Activated T-cell treated with anti-CD3 and anti-CD28 coated beads, Interleukin-2, amount 50 U/mL, for 72 hours (primary cell): Measurements from ENCODE around the gene SEC22B. TPM values are rescaled to one million over a fixed set of nuclear protein-coding genes. Genes with fewer than 3 reads are reported as not detected.
"Not testable (repeated sequence)": the region's sequence is repeated elsewhere in the genome, so short reads cannot be mapped to it uniquely, and the experiment has no call there.

Source experiments
- ATAC-seq, 2 donors: fragments of 150-1000 bp; cut with Tn5 transposase; replicated peaks in 1 of 2; 2 replicates each; pipeline ENCODE4 v1.10.0; 2021; ENCODE audit warnings: moderate library complexity in 2 of 2, mild to moderate bottlenecking in 1 of 2
- DNase-seq, 2 donors: peaks; one replicate each; pipeline ENCODE4 v3.0.0; 2021 to 2022; ENCODE audit warnings: mixed read lengths in 1 of 2
- H3K27ac Mint-ChIP-seq: one replicate; pipeline ENCODE4 v1.8.0; 2022; ENCODE audit warnings: mild to moderate bottlenecking, moderate library complexity, mixed read lengths
- H3K27me3 Mint-ChIP-seq: one replicate; pipeline ENCODE4 v1.8.0; 2022; ENCODE audit warnings: low read depth, mixed read lengths
- H3K36me3 Mint-ChIP-seq, 2 donors: one replicate each; pipeline ENCODE4 v1.8.0; 2022; ENCODE audit warnings: mixed read lengths in 2 of 2, mild to moderate bottlenecking in 1 of 2; ENCODE audit not compliant: insufficient read depth in 2 of 2
- H3K4me1 Mint-ChIP-seq: one replicate; pipeline ENCODE4 v1.8.0; 2022; ENCODE audit warnings: low read depth, mixed read lengths
- H3K4me3 Mint-ChIP-seq, 2 donors: one replicate each; pipeline ENCODE4 v1.8.0; 2022; ENCODE audit warnings: mild to moderate bottlenecking in 2 of 2, mixed read lengths in 2 of 2, moderate library complexity in 2 of 2
- H3K9me3 Mint-ChIP-seq, 2 donors: one replicate each; pipeline ENCODE4 v1.8.0; 2022; ENCODE audit warnings: mixed read lengths in 2 of 2
- total RNA-seq, 2 donors: library from RNA; stranded (reverse); gene quantifications; one replicate each; pipeline ENCODE4 v1.2.3, GENCODE V29; 2022

SEC22B gene
- total RNA-seq: 10 to 100 TPM; 16.8 to 21.2 TPM

DNA sequence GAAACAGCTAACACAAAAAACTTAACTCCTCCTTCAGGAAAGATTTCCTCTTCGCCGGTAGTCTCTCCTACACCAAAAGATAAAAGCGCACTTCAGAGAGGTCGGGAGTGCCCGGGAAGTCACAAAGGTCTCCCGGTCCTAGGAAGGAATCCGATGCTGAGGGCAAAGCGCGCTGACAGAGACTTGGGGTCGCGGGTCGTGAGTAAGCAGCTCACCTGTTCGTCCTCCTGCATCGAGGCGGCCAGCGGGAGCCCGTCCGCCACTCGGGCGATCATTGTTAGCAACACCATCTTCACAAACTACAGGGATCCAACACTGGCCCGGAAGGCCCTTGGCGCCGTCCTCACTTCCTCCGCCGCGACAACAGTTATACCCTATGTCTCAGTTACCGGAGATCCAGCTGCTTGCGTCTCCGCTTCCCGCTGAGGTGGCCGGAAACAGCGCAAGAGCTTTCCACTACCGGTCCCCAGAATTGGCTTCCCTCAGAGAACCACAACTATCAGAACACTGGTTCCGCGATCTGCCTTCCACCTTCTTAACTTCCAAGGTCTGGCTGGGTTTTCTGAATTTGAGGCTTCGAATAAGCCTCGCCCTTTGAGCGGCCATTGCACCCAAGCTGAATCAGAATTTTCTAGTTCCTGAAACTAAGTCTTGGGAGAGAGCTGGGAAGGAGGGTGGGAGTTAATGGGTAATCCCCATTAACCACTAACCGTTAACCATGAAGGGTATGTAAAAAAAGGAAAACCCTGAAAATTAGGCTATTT, at the start of gene SEC22B:
SEC22B (minus strand) TSS at position 429 of the 764 bp plus-strand sequence; CDS start at position 290, 139 bp downstream.
- Mint-ChIP-seq H3K27me3 (no peaks in the 10 kb centered on the region), H3K36me3 (peaks cover 10% of the 10 kb centered on the region in 2 donors), H3K4me3 (peak within 1 kb of the TSS; percentile 95 to 98), H3K4me1 (peaks cover 14% of the 10 kb centered on the region), H3K27ac (peak within 1 kb of the TSS; percentile 99), H3K9me3 (no peaks in the 10 kb centered on the region)
- ATAC-seq: peak; percentile 100
- peak; percentile 89 to 91 for DNase-seq

DNA sequence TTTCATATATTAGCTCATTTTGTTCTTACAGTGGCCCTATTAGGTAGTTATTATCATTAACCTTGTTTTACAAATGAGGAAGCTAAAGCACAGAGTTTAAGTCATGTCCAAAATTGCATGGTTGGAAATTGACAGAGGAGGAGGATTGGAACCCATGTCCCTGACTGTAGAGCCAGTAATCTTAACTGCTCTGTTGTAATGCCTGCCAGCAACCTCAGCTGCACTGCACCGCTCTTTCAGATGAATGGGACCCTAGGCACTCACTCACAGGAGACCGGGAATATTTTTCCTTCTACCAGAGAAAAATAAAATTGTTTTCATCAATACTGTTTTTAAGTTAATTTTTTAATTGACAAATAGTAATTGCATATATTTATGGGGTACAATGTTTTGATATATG, 41.6 kb upstream of the SEC22B start:
- ATAC-seq, H3K27me3 Mint-ChIP-seq, DNase-seq, H3K27ac Mint-ChIP-seq, H3K4me1 Mint-ChIP-seq, H3K9me3 Mint-ChIP-seq, H3K36me3 Mint-ChIP-seq, H3K4me3 Mint-ChIP-seq: not testable (repeated sequence)

- H3K36me3 Mint-ChIP-seq, H3K27me3 Mint-ChIP-seq, H3K4me3 Mint-ChIP-seq, ATAC-seq, H3K9me3 Mint-ChIP-seq, H3K4me1 Mint-ChIP-seq, H3K27ac Mint-ChIP-seq, DNase-seq: not testable (repeated sequence)
These were observed 41.0 kb upstream of the SEC22B start for GRCh38 chr1:120217175-120217929.

DNA sequence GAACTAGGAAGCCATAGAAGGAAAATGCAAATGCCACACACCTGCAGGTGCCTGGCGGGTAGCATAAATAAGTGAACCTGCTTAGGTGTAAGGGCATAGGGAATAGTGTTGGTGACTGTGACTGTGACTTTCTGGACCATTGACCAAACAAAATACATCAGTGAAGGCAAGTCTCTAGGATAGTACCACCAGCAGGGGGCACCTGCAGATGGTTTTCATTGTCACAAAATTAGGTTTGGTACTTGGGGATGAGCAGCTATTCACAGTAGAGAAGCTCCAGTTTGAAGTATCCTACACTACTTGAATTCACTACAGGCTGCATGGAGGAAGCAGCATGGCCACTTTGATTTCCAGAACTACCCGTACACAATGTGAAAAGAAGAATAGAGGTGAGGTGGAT, 37.3 kb upstream of the SEC22B start:
- H3K27ac Mint-ChIP-seq, H3K27me3 Mint-ChIP-seq, DNase-seq, H3K9me3 Mint-ChIP-seq, H3K4me3 Mint-ChIP-seq, H3K36me3 Mint-ChIP-seq, H3K4me1 Mint-ChIP-seq: not testable (repeated sequence)
- peak; percentile 63 to 72 for ATAC-seq

DNA sequence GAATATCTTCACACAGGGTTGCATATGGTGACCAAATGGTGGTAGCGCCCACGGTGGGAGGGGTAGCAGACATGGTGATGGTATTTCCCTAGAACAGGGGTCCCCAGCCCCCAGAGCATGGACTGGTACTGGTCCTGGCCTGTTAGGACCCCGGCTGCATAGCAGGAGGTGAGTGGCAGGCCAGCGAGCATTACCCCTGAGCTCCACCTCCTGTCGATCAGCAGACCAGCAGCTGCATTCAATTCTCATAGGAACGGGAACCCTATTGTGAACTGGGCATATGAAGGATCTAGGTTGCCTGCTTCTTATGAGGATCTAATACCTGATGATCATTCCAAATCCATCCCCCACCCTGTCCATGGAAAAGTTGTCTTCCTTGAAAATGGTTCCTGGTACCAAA, 34.4 kb upstream of the SEC22B start:
- ATAC-seq, DNase-seq, H3K27ac Mint-ChIP-seq, H3K4me1 Mint-ChIP-seq, H3K36me3 Mint-ChIP-seq, H3K9me3 Mint-ChIP-seq, H3K4me3 Mint-ChIP-seq, H3K27me3 Mint-ChIP-seq: not testable (repeated sequence)

- ATAC-seq (peak; percentile 59 to 66), DNase-seq (peak in 1 of 2 donors; percentile 4)
- H3K4me1 Mint-ChIP-seq, H3K9me3 Mint-ChIP-seq, H3K27ac Mint-ChIP-seq, H3K27me3 Mint-ChIP-seq, H3K36me3 Mint-ChIP-seq: not testable (repeated sequence)
- peak overlapping the region; percentile 72 to 83 for H3K4me3 Mint-ChIP-seq
These were observed 20.8 kb upstream of the SEC22B start for GRCh38 chr1:120196863-120197775.

DNA sequence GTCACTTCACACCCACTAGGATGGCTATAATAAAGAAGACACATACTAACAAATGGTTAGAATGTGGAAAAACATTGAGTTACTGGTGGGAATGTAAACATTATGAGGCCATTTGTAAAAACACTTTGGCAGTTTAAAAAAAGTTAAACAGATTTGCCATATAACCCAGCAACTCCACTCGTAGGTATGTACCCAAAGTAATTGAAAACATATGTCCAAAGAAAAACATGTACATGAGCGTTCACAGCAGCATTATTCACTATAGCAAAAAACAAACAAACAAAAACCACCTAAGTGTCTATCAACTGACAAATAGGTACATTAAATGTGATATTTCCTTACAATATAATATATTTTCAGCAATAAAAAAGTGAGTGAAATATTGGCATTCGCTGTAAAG, 12.3 kb upstream of the SEC22B start:
- not testable (repeated sequence) for H3K9me3 Mint-ChIP-seq, H3K27ac Mint-ChIP-seq, H3K36me3 Mint-ChIP-seq, H3K4me3 Mint-ChIP-seq, DNase-seq, H3K4me1 Mint-ChIP-seq, ATAC-seq, H3K27me3 Mint-ChIP-seq

DNA sequence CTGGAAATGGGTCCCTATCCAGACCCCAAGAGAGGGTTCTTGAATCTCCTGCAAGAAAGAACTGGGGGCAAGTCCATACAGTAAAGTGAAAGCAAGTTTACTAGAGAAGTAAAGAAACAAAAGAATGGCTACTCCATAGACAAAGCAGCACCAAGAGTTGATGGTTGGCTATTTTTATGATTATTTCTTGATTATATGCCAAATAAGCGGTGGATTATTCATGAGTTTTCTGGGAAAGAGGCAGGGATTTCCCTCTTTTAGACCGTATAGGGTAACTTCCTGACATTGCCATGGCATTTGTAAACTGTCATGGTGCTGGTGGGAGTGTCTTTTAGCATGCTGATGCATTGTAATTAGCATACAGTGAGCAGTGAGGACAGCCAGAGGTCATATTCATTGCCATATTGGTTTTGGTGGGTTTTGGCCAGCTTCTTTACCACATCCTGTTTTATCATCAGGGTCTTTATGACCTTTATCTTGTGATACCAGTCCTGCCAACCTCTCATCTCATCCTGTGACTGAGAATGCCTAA, 5.9 kb upstream of the SEC22B start:
- DNase-seq, H3K9me3 Mint-ChIP-seq, H3K4me1 Mint-ChIP-seq, H3K4me3 Mint-ChIP-seq, H3K36me3 Mint-ChIP-seq, H3K27ac Mint-ChIP-seq, H3K27me3 Mint-ChIP-seq: not testable (repeated sequence)
- ATAC-seq: peak; percentile 72 to 75

DNA sequence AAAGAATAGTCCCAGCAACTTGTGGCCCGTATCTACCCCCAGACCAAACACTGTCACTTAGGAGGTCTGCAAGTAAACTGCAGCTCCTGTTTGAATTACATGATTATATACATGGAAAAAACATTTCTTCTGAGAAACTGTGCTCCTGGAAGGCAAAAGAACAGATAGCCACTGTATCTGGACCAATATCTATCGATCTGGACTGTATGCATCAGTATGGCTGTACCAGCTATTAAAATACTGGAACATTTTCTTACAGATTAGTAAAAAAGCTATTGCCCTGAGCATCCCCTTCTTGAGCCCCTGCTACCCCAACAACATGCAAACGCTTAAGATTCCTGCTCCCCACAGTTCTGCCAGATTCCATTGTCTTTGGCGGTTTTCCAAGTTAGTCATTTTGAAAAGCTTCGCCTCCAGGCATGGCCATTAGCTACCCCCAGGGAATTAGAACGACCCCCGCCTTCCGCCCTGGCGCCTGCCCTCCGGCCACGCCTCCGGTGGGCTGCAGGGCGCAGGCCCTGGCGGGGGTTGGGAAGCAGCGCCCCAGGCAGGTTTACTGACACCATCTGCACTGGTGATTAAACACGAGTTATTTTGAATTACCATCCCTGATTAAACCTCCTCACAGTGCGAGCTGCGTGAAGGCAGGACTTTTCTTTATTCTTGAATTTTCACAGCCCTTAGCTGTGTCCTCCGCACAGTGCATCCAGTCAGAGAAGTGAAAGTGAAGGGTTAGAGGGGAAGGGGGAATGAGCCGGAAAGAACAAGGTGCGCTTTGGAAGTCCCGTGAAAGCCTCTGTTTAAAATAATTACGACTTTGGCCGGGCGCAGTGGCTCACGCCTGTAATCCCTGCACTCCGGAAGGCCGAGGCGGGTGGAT, 3.7 kb upstream of the SEC22B start:
- DNase-seq: peak in 1 of 2 donors; percentile 4
- H3K9me3 Mint-ChIP-seq, H3K27me3 Mint-ChIP-seq, ATAC-seq, H3K27ac Mint-ChIP-seq, H3K36me3 Mint-ChIP-seq: not testable (repeated sequence)
- Mint-ChIP-seq H3K4me3 (peak overlapping the region; percentile 29 to 52), H3K4me1 (peaks cover 14% of the 10 kb centered on the region)

DNA sequence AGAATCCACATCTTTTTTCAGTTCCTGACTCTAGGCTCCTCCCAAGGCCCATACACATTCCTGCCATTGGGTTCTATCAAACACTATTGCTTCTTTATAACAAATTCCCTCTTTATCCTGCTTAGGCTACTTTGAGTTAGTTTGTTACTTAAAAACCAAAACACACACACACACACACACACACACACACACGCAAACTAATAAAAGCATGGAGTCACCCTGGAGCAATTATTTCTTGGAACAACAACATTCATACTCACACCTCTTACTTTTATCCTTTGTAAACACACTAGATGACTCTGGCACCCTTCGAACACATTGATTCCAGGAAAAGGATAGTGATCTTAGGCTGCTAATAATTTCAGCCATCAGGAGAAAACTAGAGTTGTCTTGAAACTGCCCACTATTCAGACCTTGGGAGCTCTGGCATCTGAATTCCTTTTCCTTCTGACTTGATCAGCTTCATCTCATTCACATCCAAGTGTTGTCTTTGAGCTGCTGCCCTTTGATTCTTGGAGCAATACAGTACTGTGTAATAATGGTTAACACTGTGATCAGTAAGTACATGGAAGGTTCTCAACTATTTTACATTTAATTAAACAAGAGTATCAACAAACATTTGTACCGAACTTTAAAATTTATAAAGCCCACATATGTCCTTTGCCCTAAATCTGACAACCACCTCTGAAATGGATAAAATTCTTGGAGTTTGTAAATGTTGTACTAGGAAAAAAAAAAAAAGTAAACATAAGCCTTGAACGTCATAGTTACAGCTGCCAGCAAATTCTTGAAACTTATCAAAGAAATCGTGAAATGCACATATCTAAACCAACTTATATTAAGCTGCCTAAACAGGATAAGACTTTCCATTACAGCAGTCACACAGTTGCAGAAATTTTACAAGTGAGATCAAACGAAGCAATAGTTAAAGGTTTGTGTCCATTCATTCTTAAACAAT, 2.8 kb upstream of the SEC22B start:
- no peak for ATAC-seq
- H3K4me1 Mint-ChIP-seq: peaks cover 14% of the 10 kb centered on the region
- no peak overlapping the region for H3K27ac Mint-ChIP-seq

DNA sequence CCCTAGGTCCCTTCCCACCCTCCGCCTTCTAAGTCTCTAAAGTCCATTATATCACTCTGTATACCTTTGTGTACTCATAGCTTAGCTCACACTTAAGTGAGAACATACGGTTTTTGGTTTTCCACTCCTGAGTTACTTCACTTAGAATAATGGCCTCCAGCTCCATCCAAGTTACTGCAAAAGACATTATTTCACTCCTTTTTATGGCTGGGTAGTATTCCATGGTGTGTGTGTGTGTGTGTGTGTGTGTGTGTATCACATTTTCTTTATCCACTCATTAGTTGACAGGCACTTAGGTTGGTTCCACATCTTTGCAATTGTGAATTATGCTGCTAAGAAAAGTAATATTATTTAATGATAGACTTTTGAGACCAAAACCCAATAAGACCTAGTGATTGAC, 1.7 kb upstream of the SEC22B start:
- not testable (repeated sequence) for H3K9me3 Mint-ChIP-seq, ATAC-seq, H3K27me3 Mint-ChIP-seq, H3K4me3 Mint-ChIP-seq, H3K27ac Mint-ChIP-seq, DNase-seq, H3K36me3 Mint-ChIP-seq
- H3K4me1 Mint-ChIP-seq: peaks cover 14% of the 10 kb centered on the region

More for the DNA sequence above, 2.8 kb upstream of the SEC22B start:
- Mint-ChIP-seq H3K4me3 (peak overlapping the region in 1 of 2 donors; percentile 32), H3K9me3 (no peaks in the 10 kb centered on the region), H3K36me3 (peaks cover 10% of the 10 kb centered on the region in 2 donors), H3K27me3 (no peaks in the 10 kb centered on the region)
- no peak for DNase-seq
